Gastroesophageal sphincter (tissue), 3 donors: ENCODE measurements around the gene UBE2H.

ENCODE experiments used
- CTCF ChIP-seq, 4 experiments: fragments of 200-600 bp in 2 of 4; fragments of 450-650 bp in 2 of 4; sonication (generic) in 1 of 4; IDR thresholded peaks; one replicate each; pipeline ENCODE4 v1.5.1; 2017 to 2019; ENCODE audit warnings: antibody characterized with exemption in 4 of 4, mild to moderate bottlenecking in 2 of 4, moderate library complexity in 2 of 4
- POLR2A ChIP-seq, 2 donors: fragments of 450-650 bp; IDR thresholded peaks; one replicate each; pipeline ENCODE4 v1.6.1; 2017; ENCODE audit warnings: antibody characterized with exemption in 2 of 2, mild to moderate bottlenecking in 2 of 2, moderate library complexity in 1 of 2
- POLR2AphosphoS5 ChIP-seq: sonication (generic); formaldehyde crosslinking; IDR thresholded peaks from one replicate; pipeline ENCODE4 v1.6.1; 2017; ENCODE audit warnings: antibody characterized with exemption

- TF ChIP-seq POLR2AphosphoS5: peak; percentile 75
- no peak for TF ChIP-seq CTCF (IDR thresholded peaks at IDR 0.05)
- TF ChIP-seq POLR2A (IDR thresholded peaks at IDR 0.05): peak; percentile 9 to 12
Measured at GRCh38 chr7:129948877-129949291, 3.9 kb downstream of the UBE2H start.
